ENCODE data around the gene GGTA1.
"Not testable (repeated sequence)": the region's sequence is repeated elsewhere in the genome, so short reads cannot be mapped to it uniquely, and the experiment has no call there.

GGTA1 gene

DNA sequence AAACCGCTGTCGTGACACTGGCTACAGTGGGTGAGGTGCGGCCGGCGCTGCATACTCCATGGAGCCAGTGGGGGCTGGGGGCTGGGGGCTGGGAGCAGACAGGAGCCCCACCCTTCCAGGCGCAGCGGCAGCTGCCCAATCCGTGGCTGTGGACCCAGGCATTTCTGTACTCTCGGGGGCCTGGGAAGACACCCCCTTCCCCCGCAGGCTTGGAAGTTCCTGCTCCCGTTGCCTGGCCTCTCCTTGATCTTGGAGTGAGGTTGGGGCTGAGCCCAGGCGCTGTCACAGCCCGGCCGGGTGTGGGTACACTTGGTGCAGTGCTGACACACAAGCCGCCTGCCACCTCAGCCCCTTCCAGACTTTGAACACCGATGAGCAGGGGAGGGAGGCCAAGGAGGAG, 27.7 kb upstream of the GGTA1 start:
- H3K4me2 ChIP-seq (ENCODE audit: low read length) = no peak overlapping the region
- H3K9ac ChIP-seq (ENCODE audit: low read depth, low read length) = no peak overlapping the region
- H3K4me1 ChIP-seq (ENCODE audit: control insufficient read depth, insufficient read depth, low read length) = peaks cover 9% of the 10 kb centered on the region
- no peaks in the 10 kb centered on the region for H3K36me3 ChIP-seq (ENCODE audit: insufficient read depth, low read length)
- H3K27me3 ChIP-seq (ENCODE audit: control insufficient read depth, insufficient read depth, low read length) = peaks cover 13% of the 10 kb centered on the region
- no peak overlapping the region for H3K4me3 ChIP-seq (ENCODE audit: low read length)
- H3K9me3 ChIP-seq (replicated peaks; ENCODE audit: low read length) = no peaks in the 10 kb centered on the region

DNA sequence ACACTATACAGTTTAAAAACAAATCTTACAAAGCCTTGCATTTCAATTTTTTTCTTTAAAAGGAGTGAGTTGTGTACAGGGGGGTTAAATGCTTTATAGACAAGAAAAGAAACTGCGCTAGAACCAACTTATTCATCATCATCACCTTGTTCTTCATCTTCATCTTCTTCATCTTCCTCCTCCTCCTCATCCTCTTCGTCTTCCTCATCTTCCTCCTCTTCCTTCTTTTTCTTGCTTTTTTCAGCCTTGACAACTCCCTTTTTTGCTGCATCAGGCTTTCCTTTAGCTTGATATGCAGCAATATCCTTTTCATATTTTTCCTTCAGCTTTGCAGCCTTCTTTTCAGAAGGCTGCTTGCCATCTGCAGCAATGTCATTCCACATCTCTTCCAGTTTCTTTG, 20.0 kb upstream of the GGTA1 start:
- not testable (repeated sequence) for H3K9me3 ChIP-seq (replicated peaks; ENCODE audit: low read length); H3K36me3 ChIP-seq (ENCODE audit: insufficient read depth, low read length); H3K9ac ChIP-seq (ENCODE audit: low read depth, low read length); H3K4me3 ChIP-seq (ENCODE audit: low read length); H3K4me1 ChIP-seq (ENCODE audit: control insufficient read depth, insufficient read depth, low read length); H3K4me2 ChIP-seq (ENCODE audit: low read length)
- peaks cover 37% of the 10 kb centered on the region for H3K27me3 ChIP-seq (ENCODE audit: control insufficient read depth, insufficient read depth, low read length)

DNA sequence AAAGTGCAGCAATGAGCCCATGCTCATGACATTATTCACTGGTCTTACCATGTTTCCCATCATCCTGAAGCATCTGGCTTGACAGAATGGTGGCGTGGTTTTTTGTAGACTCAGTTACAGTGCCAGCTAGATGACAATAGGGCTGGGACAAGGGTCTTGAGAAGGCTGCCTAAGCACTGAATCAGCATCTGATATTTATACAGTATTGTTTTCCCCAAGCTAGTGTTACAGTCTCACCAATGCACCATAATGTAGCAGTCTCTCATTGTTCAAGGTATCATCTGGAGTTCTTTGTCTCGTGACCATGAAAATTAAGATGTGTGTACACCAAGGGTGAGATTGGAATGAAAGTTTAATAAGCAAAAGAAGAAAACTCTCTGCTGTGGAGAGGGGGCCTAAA, 19.0 kb upstream of the GGTA1 start:
- H3K4me3 ChIP-seq (ENCODE audit: low read length) = no peak overlapping the region
- no peaks in the 10 kb centered on the region for H3K36me3 ChIP-seq (ENCODE audit: insufficient read depth, low read length)
- H3K27me3 ChIP-seq (ENCODE audit: control insufficient read depth, insufficient read depth, low read length) = peaks cover 33% of the 10 kb centered on the region
- H3K4me2 ChIP-seq (ENCODE audit: low read length) = no peak overlapping the region
- H3K9ac ChIP-seq (ENCODE audit: low read depth, low read length) = no peak overlapping the region
- no peaks in the 10 kb centered on the region for H3K4me1 ChIP-seq (ENCODE audit: control insufficient read depth, insufficient read depth, low read length)
- H3K9me3 ChIP-seq (replicated peaks; ENCODE audit: low read length) = no peaks in the 10 kb centered on the region

DNA sequence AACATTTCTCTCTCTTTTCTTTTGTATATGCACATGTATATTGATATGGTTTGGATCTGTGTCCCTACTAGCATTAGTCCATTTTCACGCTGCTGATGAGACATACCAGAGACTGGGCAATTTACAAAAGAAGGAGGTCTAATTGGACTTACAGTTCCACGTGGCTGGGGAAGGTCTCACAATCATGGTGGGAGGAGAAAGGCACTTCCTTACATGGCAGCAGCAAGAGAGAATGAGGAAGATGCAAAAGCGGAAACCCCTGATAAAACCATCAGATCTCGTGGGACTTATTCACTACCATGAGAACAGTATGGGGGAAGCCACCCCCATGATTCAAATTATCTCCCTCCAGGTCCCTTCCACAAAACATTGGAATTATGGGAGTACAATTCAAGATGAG, 13.5 kb upstream of the GGTA1 start:
- H3K27me3 ChIP-seq (ENCODE audit: control insufficient read depth, insufficient read depth, low read length) = peaks cover 15% of the 10 kb centered on the region
- not testable (repeated sequence) for H3K4me1 ChIP-seq (ENCODE audit: control insufficient read depth, insufficient read depth, low read length); H3K4me2 ChIP-seq (ENCODE audit: low read length)

DNA sequence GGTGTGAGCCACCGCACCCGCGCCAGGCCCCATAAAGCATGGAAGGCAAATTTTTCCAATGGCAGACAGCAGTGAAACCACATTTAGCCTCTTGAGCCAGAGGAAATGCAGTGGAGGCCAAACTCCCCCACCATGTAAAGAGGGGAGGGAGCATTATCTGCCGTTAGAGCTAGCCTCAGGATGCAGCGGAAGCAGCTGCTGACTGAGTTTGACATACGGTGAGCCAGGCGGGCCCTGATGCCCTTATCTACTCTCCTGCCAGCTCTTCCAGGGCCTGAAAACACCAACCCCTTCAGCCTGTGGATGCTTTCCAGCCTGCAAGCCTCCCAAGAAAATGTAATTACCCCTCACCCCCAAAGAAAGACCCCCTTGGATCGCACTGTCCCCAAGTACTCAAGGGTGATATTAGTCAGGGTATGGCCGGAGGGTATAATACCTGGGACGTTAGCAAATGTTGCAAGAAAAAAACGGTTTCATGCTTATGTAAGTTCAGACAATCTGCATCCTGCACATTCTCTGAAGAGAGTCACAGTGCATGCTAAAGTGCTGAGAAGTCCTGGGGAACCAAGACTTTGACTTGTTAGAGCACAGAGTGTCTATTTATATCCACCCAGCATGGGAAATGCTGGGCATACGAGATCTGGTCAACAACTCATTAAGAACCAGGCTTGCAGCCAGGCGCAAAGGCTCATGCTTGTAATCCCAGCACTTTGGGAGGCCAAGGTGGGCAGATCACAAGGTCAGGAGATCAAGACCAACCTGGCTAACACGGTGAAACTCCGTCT, 11.3 kb upstream of the GGTA1 start:
- Histone ChIP-seq H3K27me3 (ENCODE audit: control insufficient read depth, insufficient read depth, low read length) (peaks cover 25% of the 10 kb centered on the region), H3K9ac (ENCODE audit: low read depth, low read length) (no peak overlapping the region)

More for the DNA sequence above, 13.5 kb upstream of the GGTA1 start:
- H3K9me3 ChIP-seq (replicated peaks; ENCODE audit: low read length); H3K9ac ChIP-seq (ENCODE audit: low read depth, low read length); H3K36me3 ChIP-seq (ENCODE audit: insufficient read depth, low read length); H3K4me3 ChIP-seq (ENCODE audit: low read length): not testable (repeated sequence)

DNA sequence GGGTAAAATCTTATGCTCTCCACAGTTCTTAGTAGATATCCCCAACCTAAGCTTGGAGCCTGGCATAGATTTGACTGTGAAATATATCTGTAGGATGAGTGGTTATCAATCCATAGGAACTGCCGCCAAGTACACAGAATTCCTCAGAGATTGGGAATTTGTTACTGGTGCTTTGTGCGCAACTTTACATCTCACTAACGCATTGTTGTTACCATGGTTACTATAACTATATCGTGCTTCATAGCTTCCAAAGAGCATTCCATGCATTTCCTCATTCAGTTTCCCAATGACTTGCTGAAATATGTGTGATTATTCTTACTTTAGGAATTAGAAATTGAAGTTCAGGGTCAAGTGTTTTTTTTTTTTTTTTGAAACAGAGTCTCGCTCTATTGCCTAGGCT, 9.5 kb upstream of the GGTA1 start:
- no peak overlapping the region for H3K4me2 ChIP-seq (ENCODE audit: low read length)
- no peak overlapping the region for H3K9ac ChIP-seq (ENCODE audit: low read depth, low read length)
- H3K4me3 ChIP-seq (ENCODE audit: low read length) = no peak overlapping the region
- peaks cover 31% of the 10 kb centered on the region for H3K27me3 ChIP-seq (ENCODE audit: control insufficient read depth, insufficient read depth, low read length)
- H3K9me3 ChIP-seq (replicated peaks; ENCODE audit: low read length) = no peaks in the 10 kb centered on the region
- no peaks in the 10 kb centered on the region for H3K36me3 ChIP-seq (ENCODE audit: insufficient read depth, low read length)
- H3K4me1 ChIP-seq (ENCODE audit: control insufficient read depth, insufficient read depth, low read length) = no peaks in the 10 kb centered on the region

More for the DNA sequence above, 11.3 kb upstream of the GGTA1 start:
- Histone ChIP-seq H3K4me3 (ENCODE audit: low read length) (no peak overlapping the region), H3K36me3 (ENCODE audit: insufficient read depth, low read length) (no peaks in the 10 kb centered on the region), H3K9me3 (replicated peaks; ENCODE audit: low read length) (no peaks in the 10 kb centered on the region), H3K4me1 (ENCODE audit: control insufficient read depth, insufficient read depth, low read length) (no peaks in the 10 kb centered on the region), H3K4me2 (ENCODE audit: low read length) (no peak overlapping the region)

DNA sequence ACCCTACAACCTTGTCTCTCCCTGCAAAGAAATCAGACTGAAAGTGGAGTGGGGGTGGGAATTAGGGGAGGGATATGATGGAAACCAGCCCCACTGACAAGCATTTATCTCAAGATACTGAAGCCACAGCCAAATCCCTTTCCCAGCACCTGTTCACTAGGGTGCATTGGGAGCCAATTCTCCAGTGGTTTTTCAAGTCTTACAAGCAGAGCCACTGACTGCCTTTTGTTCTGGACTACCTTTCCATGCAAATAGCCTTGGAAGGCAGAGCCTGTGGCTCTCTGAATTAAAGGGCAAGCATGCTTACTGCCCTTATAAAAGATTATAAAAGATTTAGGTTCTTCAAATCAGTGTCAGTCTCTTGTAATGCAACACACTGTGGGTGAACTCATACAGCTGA, 8.8 kb upstream of the GGTA1 start:
- H3K4me3 ChIP-seq (ENCODE audit: low read length) = no peak overlapping the region
- peaks cover 36% of the 10 kb centered on the region for H3K27me3 ChIP-seq (ENCODE audit: control insufficient read depth, insufficient read depth, low read length)
- H3K36me3 ChIP-seq (ENCODE audit: insufficient read depth, low read length) = no peaks in the 10 kb centered on the region
- no peaks in the 10 kb centered on the region for H3K9me3 ChIP-seq (replicated peaks; ENCODE audit: low read length)
- no peak overlapping the region for H3K9ac ChIP-seq (ENCODE audit: low read depth, low read length)
- no peaks in the 10 kb centered on the region for H3K4me1 ChIP-seq (ENCODE audit: control insufficient read depth, insufficient read depth, low read length)
- H3K4me2 ChIP-seq (ENCODE audit: low read length) = no peak overlapping the region

DNA sequence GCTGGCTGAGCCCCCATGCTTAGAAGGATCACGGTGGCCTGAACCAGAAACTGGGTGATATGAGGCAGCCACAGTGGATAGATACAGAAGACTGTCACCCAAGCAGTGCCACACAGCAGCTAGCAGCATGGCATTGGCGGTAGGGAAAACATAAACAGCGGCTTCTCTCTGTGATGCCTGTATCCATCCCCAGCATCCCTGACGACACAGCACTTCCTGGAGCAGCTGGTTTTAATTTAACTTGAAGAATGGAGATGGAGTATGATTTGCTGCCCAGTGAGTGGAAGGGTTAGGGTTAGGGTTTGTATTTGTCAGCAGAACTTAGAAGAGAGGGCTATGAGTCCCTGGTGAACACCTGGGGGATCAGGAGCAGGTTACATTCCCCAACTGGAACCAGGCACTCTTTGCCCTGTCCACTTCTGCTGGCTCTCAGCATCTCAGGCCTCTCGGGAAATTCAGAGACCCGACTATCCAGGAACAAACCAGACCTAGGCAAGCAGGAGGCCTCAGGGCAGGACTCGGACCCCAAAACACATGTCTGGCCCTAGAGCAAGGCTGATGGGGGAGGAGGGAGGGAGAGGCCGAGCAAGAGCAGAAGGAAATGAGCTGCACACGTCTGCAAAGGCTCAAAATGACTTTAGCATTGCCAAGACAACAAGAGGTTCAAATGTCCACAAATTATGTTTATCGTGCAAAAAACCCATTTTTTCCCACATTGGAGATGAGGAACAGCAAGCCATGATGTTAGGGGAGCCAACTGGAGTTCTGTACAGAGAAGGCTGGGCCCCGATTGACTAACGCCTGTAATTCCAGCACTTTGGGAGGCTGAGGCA, 6.5 kb upstream of the GGTA1 start:
- H3K4me1 ChIP-seq (ENCODE audit: control insufficient read depth, insufficient read depth, low read length) = no peaks in the 10 kb centered on the region
- H3K9me3 ChIP-seq (replicated peaks; ENCODE audit: low read length) = no peaks in the 10 kb centered on the region
- H3K36me3 ChIP-seq (ENCODE audit: insufficient read depth, low read length) = no peaks in the 10 kb centered on the region
- peaks cover 39% of the 10 kb centered on the region for H3K27me3 ChIP-seq (ENCODE audit: control insufficient read depth, insufficient read depth, low read length)
- no peak overlapping the region for H3K9ac ChIP-seq (ENCODE audit: low read depth, low read length)
- H3K4me2 ChIP-seq (ENCODE audit: low read length) = no peak overlapping the region
- no peak overlapping the region for H3K4me3 ChIP-seq (ENCODE audit: low read length)

DNA sequence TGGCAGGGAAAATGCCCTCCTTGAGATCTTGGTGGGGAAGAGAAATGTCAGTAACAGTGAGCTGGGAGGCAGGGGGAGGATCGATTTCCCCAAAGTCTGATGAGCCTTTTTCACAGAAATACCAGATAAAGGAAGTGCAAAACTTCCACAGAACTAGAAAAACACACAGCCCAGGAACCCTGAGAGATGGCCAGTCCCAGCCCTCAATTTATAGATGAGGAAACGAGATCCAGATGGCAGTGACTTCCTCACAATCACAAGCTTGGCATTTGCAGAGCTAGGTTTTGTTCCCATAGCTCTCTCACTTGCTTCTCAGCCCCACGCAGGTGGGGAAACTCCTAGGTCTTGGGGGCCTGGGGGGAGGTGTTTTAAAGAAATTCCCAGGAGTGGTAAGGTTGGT, 3.8 kb upstream of the GGTA1 start:
- Histone ChIP-seq H3K9me3 (replicated peaks; ENCODE audit: low read length) (no peaks in the 10 kb centered on the region), H3K4me3 (ENCODE audit: low read length) (no peak overlapping the region), H3K36me3 (ENCODE audit: insufficient read depth, low read length) (no peaks in the 10 kb centered on the region), H3K4me2 (ENCODE audit: low read length) (no peak overlapping the region), H3K4me1 (ENCODE audit: control insufficient read depth, insufficient read depth, low read length) (peaks cover 18% of the 10 kb centered on the region), H3K27me3 (ENCODE audit: control insufficient read depth, insufficient read depth, low read length) (peaks cover 56% of the 10 kb centered on the region), H3K9ac (ENCODE audit: low read depth, low read length) (no peak overlapping the region)

DNA sequence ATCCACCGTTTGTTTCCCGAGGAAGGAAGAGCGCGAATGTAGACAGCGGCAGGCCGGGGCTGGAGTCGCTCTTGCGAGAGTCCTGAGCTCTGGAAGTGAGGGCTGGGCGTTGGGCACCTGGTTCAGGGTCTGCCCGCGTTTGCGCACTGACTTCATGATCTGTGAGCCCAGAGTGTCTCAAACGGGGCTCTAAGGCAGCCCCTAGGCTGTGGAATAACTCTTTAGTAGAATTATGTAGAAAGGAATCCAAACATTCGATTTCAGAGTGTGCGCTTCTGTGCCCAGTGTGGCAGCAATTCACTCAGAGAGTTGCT, 478 bp upstream of the GGTA1 start:
- Histone ChIP-seq H3K27me3 (ENCODE audit: control insufficient read depth, insufficient read depth, low read length) (peaks cover 53% of the 10 kb centered on the region), H3K4me1 (ENCODE audit: control insufficient read depth, insufficient read depth, low read length) (peaks cover 21% of the 10 kb centered on the region), H3K9me3 (replicated peaks; ENCODE audit: low read length) (no peaks in the 10 kb centered on the region), H3K4me3 (ENCODE audit: low read length) (peak overlapping the region; percentile 65), H3K36me3 (ENCODE audit: insufficient read depth, low read length) (no peaks in the 10 kb centered on the region), H3K4me2 (ENCODE audit: low read length) (peak overlapping the region; percentile 86), H3K9ac (ENCODE audit: low read depth, low read length) (peak overlapping the region; percentile 32)

DNA sequence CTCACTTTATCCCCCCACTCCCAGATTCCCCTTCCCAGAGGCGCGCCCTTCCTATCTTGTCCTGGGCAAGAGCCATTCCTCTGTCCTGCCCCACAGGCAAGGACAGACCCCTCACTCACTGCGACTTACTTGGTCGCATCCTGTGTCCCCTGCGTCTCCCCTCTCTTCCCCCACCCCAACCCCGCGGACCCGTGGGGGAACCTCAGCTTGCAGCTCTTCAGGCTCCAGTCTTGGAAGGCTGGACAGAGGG, 542 bp downstream of the GGTA1 start:
- Histone ChIP-seq H3K27me3 (ENCODE audit: control insufficient read depth, insufficient read depth, low read length) (peaks cover 58% of the 10 kb centered on the region), H3K9me3 (replicated peaks; ENCODE audit: low read length) (no peaks in the 10 kb centered on the region), H3K4me2 (ENCODE audit: low read length) (peak overlapping the region; percentile 86), H3K4me3 (ENCODE audit: low read length) (peak overlapping the region; percentile 65), H3K36me3 (ENCODE audit: insufficient read depth, low read length) (no peaks in the 10 kb centered on the region), H3K9ac (ENCODE audit: low read depth, low read length) (peak overlapping the region; percentile 32), H3K4me1 (ENCODE audit: control insufficient read depth, insufficient read depth, low read length) (peaks cover 21% of the 10 kb centered on the region)

Measured in skeletal muscle satellite cell (primary cell).